Activated naive CD8-positive, alpha-beta T cell treated with anti-CD3 and anti-CD28 coated beads, Interleukin-2, amount 10 ng/mL, durations not matched to agents 7 days and 5 days (primary cell): ENCODE measurements around the gene TRMT112. TPM values are rescaled to one million over a fixed set of nuclear protein-coding genes. Genes with fewer than 3 reads are reported as not detected.

Experiments
- ATAC-seq: fragments of 150-1000 bp; cut with Tn5 transposase; one replicate; pipeline ENCODE4 v1.10.0; 2021; ENCODE audit warnings: low read depth, moderate library complexity
- POLR2A ChIA-PET: fragments of 350-600 bp; sonication (Branson Sonifier 250); formaldehyde crosslinking; loops from one replicate; lab custom pipeline; 2021; ENCODE audit warnings: antibody characterized with exemption; lab: Charles Lee
- DNase-seq: peaks from one replicate; pipeline ENCODE4 v3.0.0; 2021
- H3K27ac Mint-ChIP-seq: one replicate; pipeline ENCODE4 v1.8.0; 2022; ENCODE audit warnings: mild to moderate bottlenecking, mixed read lengths
- H3K27me3 Mint-ChIP-seq: one replicate; pipeline ENCODE4 v1.8.0; 2022; ENCODE audit warnings: mild to moderate bottlenecking, moderate library complexity, mixed read lengths
- H3K36me3 Mint-ChIP-seq: one replicate; pipeline ENCODE4 v1.8.0; 2021; ENCODE audit warnings: mild to moderate bottlenecking, mixed read lengths
- H3K4me1 Mint-ChIP-seq: one replicate; pipeline ENCODE4 v1.8.0; 2021; ENCODE audit warnings: mixed read lengths
- H3K4me3 Mint-ChIP-seq: one replicate; pipeline ENCODE4 v1.8.0; 2022; ENCODE audit warnings: mild to moderate bottlenecking, moderate library complexity, mixed read lengths
- H3K9me3 Mint-ChIP-seq: one replicate; pipeline ENCODE4 v1.8.0; 2021; ENCODE audit warnings: mixed read lengths
- total RNA-seq, 2 experiments: library from RNA; stranded (reverse); gene quantifications; one replicate each; pipeline ENCODE4 v1.2.3, GENCODE V29; 2021

TRMT112 gene
- total RNA-seq, 2 experiments from 2014 or later, result 140 to 151 TPM

GRCh38 chr11:64297699-64298358 lies 19.5 kb downstream of the TRMT112 start:
- peaks cover 8% of the 10 kb centered on the region for H3K4me1 Mint-ChIP-seq
- peaks cover 88% of the 10 kb centered on the region for H3K27me3 Mint-ChIP-seq
- ATAC-seq (no peak), DNase-seq (no peak)
- POLR2A ChIA-PET, result interaction anchor here (0.6 to 1.1 kb wide), 2 partner anchors 30 to 66 kb away, joined by 5 read pairs; no protein-coding TSS in a partner anchor
- no peak overlapping the region for H3K27ac Mint-ChIP-seq
- H3K4me3 Mint-ChIP-seq, result no peak overlapping the region
- no peaks in the 10 kb centered on the region for H3K36me3 Mint-ChIP-seq
- H3K9me3 Mint-ChIP-seq, result no peaks in the 10 kb centered on the region

GRCh38 chr11:64296830-64297698 lies 20.3 kb downstream of the TRMT112 start:
- Mint-ChIP-seq H3K4me1 (peaks cover 10% of the 10 kb centered on the region), H3K27me3 (peaks cover 92% of the 10 kb centered on the region), H3K4me3 (no peak overlapping the region), H3K36me3 (no peaks in the 10 kb centered on the region), H3K9me3 (no peaks in the 10 kb centered on the region), H3K27ac (no peak overlapping the region)
- POLR2A ChIA-PET, result interaction anchor here (0.6 to 1.4 kb wide), 2 partner anchors 27 to 31 kb away, joined by 3 to 5 read pairs; no protein-coding TSS in a partner anchor
- ATAC-seq (no peak), DNase-seq (no peak)

GRCh38 chr11:64296236-64296635 lies 21.1 kb downstream of the TRMT112 start:
- POLR2A ChIA-PET, result interaction anchor here (1.4 kb wide), 1 partner anchor 26 kb away, joined by 3 read pairs; no protein-coding TSS in a partner anchor
- no peaks in the 10 kb centered on the region for H3K9me3 Mint-ChIP-seq

GRCh38 chr11:64295760-64296159 lies 21.6 kb downstream of the TRMT112 start:
- ATAC-seq (no peak), DNase-seq (no peak)
- Mint-ChIP-seq H3K4me1 (peaks cover 9% of the 10 kb centered on the region), H3K9me3 (no peaks in the 10 kb centered on the region), H3K27ac (no peak overlapping the region), H3K4me3 (no peak overlapping the region), H3K36me3 (no peaks in the 10 kb centered on the region), H3K27me3 (peaks cover 83% of the 10 kb centered on the region)
- POLR2A ChIA-PET, result interaction anchor here (1.4 kb wide), 1 partner anchor 26 kb away, joined by 3 read pairs; no protein-coding TSS in a partner anchor

More at GRCh38 chr11:64296236-64296635, 21.1 kb downstream of the TRMT112 start:
- Mint-ChIP-seq H3K36me3 (no peaks in the 10 kb centered on the region), H3K27ac (no peak overlapping the region), H3K4me1 (peaks cover 10% of the 10 kb centered on the region), H3K27me3 (peaks cover 84% of the 10 kb centered on the region), H3K4me3 (no peak overlapping the region)
- ATAC-seq (no peak), DNase-seq (no peak)

- H3K9me3 Mint-ChIP-seq, result no peaks in the 10 kb centered on the region
- no peaks in the 10 kb centered on the region for H3K36me3 Mint-ChIP-seq
- peaks cover 83% of the 10 kb centered on the region for H3K27me3 Mint-ChIP-seq
- POLR2A ChIA-PET, result no interaction called here
- no peak overlapping the region for H3K4me3 Mint-ChIP-seq
- no peak for ATAC-seq
- H3K27ac Mint-ChIP-seq, result no peak overlapping the region
- DNase-seq, result no peak
- H3K4me1 Mint-ChIP-seq, result peaks cover 4% of the 10 kb centered on the region
Measured at GRCh38 chr11:64294774-64295173, 22.6 kb downstream of the TRMT112 start.

- Mint-ChIP-seq H3K36me3 (no peaks in the 10 kb centered on the region), H3K9me3 (no peaks in the 10 kb centered on the region), H3K4me1 (peaks cover 2% of the 10 kb centered on the region), H3K27me3 (peaks cover 66% of the 10 kb centered on the region), H3K27ac (no peak overlapping the region), H3K4me3 (peak overlapping the region; percentile 54)
- no peak for ATAC-seq
- DNase-seq, result no peak
- POLR2A ChIA-PET, result interaction anchor here (0.5 to 1.2 kb wide), 3 partner anchors 21 to 56 kb away, joined by 3 to 6 read pairs (median 3); no protein-coding TSS in a partner anchor
Measured at GRCh38 chr11:64292460-64293254, 24.7 kb downstream of the TRMT112 start.

GRCh38 chr11:64291752-64292459 lies 25.5 kb downstream of the TRMT112 start:
- H3K4me1 Mint-ChIP-seq, result peaks cover 2% of the 10 kb centered on the region
- peaks cover 59% of the 10 kb centered on the region for H3K27me3 Mint-ChIP-seq
- no peak overlapping the region for H3K27ac Mint-ChIP-seq
- DNase-seq (no peak), ATAC-seq (peak; percentile 53)
- no peaks in the 10 kb centered on the region for H3K9me3 Mint-ChIP-seq
- H3K4me3 Mint-ChIP-seq, result no peak overlapping the region
- no peaks in the 10 kb centered on the region for H3K36me3 Mint-ChIP-seq
- POLR2A ChIA-PET, result interaction anchor here (1.2 kb wide), 1 partner anchor 46 kb away, joined by 3 read pairs; no protein-coding TSS in a partner anchor

- POLR2A ChIA-PET, result no interaction called here
- ATAC-seq, result no peak
- Mint-ChIP-seq H3K36me3 (no peaks in the 10 kb centered on the region), H3K4me3 (peak within 1 kb of the TSS; percentile 28), H3K9me3 (no peaks in the 10 kb centered on the region), H3K4me1 (peaks cover 6% of the 10 kb centered on the region), H3K27me3 (peaks cover 53% of the 10 kb centered on the region), H3K27ac (peak within 1 kb of the TSS; percentile 48)
- DNase-seq, result no peak
Measured at GRCh38 chr11:64291262-64291751, 26.1 kb downstream of the TRMT112 start, which contains the start of gene KCNK4. KCNK4 (plus strand) TSS chr11:64291302; CDS start chr11:64293019, 1,717 bp downstream.

- ATAC-seq (no peak), DNase-seq (no peak)
- Mint-ChIP-seq H3K4me1 (peaks cover 7% of the 10 kb centered on the region), H3K36me3 (no peaks in the 10 kb centered on the region), H3K4me3 (peak overlapping the region; percentile 28), H3K9me3 (no peaks in the 10 kb centered on the region), H3K27ac (peak overlapping the region; percentile 48), H3K27me3 (peaks cover 46% of the 10 kb centered on the region)
- POLR2A ChIA-PET, result interaction anchor here (0.5 to 2.3 kb wide), 4 partner anchors 13 to 101 kb away, joined by 3 to 9 read pairs (median 4); no protein-coding TSS in a partner anchor
Measured at GRCh38 chr11:64290352-64291261, 26.8 kb downstream of the TRMT112 start.

GRCh38 chr11:64289002-64289564 lies 28.3 kb downstream of the TRMT112 start:
- ATAC-seq, result no peak
- Mint-ChIP-seq H3K9me3 (no peaks in the 10 kb centered on the region), H3K4me1 (peaks cover 7% of the 10 kb centered on the region), H3K27me3 (peaks cover 31% of the 10 kb centered on the region), H3K4me3 (no peak overlapping the region), H3K27ac (no peak overlapping the region), H3K36me3 (no peaks in the 10 kb centered on the region)
- POLR2A ChIA-PET, result interaction anchor here (1.3 to 2.3 kb wide), 3 partner anchors 15 to 81 kb away, joined by 4 to 9 read pairs (median 4); no protein-coding TSS in a partner anchor
- DNase-seq, result no peak

- ATAC-seq (no peak), DNase-seq (no peak)
- POLR2A ChIA-PET, result no interaction called here
- peaks cover 8% of the 10 kb centered on the region for H3K4me1 Mint-ChIP-seq
- no peaks in the 10 kb centered on the region for H3K36me3 Mint-ChIP-seq
- no peak overlapping the region for H3K27ac Mint-ChIP-seq
- H3K27me3 Mint-ChIP-seq, result peaks cover 23% of the 10 kb centered on the region
- H3K4me3 Mint-ChIP-seq, result no peak overlapping the region
- H3K9me3 Mint-ChIP-seq, result no peaks in the 10 kb centered on the region
Measured at GRCh38 chr11:64288353-64288750, 29.0 kb downstream of the TRMT112 start.
